ENCODE data around the gene ENTPD8.

GRCh38 chr9:137452006-137452760 is 11.0 kb upstream of the ENTPD8 start:
- TF ChIP-seq CTCF (IDR thresholded peaks at IDR 0.05) (no peak), POLR2A (IDR thresholded peaks at IDR 0.05) (no peak)
